Effector CD4-positive, alpha-beta T cell (primary cell): ENCODE data around the gene VSX1.

Source experiments
- DNase-seq: peaks from one replicate; pipeline ENCODE4 v3.0.0-alpha.2; 2020

Gene VSX1

DNA sequence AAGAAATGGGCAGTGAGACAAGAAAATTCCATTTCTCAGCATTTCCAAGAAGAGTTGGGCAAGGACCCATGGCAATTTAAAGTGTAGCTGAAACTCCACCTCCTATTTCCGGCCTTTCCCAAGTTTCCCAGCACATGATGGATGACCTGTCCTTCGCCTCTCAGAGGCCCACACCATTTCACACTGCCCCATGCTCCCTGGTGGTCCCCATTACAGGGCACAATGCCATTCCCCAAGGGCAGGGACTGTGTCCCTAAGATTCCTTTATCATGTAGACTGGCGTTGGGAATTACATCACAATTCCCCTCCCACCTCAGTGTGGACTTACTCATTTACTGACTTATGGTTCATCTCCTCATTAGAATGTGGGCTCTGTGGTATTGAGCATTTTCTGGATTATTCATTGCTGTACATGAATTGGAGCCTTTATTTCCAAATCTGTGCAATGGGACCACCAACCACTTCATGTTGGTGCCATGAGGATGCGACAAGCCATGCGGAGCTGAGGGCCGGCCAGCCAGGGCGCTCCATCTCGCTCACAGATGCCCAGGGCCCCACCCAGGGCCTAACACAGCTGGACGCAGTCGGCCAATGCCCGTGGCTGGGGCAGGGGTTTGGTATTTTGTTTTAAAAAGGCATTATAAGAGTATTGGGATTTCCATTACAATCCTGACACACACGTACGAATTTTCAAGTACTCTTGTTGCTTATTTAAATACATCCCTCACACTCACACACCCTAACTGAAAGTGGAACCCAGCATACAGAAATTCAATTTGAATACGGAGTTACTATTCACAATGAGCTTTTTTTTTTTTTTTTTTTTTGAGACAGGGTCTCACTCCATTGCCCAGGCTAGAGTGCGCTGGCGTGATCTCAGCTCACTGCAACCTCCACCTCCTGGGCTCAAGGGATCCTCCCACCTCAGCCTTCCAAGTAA, 29.4 kb downstream of the VSX1 start:
- DNase-seq, result no peak

DNA sequence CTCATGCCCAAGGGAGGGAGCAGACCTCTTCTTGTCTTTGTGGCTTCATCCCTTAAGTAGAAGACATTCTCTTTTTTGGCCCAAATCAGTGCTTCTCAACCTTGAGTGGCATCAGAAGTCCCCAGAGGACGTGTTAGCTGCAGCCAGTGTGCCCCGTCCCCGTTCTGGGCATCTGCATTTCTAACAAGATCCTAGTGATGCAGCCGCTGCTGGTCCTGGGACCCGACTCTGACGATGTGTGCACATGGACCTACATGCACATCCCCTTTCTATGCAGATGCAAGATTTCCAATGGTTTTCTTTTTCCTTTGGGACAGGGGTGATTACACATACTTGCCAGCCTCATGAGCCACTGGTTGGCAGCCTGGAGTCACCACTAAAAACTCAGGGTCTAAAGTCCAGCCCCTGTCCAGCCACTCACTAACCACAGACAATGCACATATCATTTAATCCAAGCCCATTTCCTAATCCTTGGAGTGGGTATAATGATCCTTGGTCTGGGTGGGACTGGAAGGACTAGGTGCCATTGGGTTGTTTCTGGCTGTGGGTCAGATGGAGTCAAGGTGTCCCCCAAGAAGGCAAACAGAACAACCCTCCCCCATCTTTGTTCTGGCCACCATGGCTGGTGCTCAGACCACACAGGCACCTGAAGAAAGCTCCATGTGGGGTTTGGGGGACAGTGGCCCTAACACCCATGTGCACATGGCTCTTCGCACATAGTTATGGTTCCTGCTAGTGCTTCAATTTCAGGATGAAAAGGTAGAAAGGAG, 30.4 kb downstream of the VSX1 start:
- no peak for DNase-seq

DNA sequence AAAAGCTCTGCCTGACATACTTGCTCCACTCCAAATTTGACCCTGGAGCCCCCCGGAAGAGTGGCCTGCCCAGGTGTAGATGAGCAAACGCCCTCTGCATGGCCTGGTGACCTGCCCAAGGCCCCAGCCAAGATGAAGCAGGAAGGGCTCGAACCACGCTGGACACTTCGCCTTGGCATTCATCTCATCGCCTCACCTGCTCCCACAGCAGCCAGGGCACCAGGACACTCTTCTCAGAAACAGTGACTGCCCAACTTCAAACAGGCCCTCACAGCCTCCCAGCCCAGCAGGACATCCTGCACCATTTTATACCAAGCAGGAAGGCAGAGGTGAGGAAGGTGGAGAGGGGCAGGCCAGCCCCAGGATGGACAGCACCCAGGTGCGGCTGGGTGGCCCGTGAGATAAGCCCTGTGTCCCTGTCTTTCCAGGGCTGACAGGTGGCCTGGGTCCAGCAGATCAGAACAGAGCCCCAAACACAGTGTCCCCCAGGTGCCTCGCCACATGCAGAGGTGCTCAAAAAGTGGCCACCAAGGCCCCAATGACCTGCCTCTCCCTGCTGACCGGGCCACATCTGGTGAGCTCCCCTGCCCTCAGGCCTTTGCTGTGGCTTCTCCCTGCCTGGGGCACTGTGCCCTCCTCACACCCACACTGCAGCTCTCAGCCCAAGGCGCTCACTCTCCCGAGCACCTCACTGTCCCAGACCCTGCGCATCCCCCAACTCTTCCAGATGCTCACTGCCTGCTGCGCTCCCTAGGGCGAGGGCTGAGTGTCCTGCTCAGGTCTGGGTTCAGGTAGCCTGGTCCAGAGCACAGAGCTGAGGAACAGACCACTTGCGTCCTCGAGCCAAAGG, 31.2 kb downstream of the VSX1 start:
- DNase-seq, result no peak

DNA sequence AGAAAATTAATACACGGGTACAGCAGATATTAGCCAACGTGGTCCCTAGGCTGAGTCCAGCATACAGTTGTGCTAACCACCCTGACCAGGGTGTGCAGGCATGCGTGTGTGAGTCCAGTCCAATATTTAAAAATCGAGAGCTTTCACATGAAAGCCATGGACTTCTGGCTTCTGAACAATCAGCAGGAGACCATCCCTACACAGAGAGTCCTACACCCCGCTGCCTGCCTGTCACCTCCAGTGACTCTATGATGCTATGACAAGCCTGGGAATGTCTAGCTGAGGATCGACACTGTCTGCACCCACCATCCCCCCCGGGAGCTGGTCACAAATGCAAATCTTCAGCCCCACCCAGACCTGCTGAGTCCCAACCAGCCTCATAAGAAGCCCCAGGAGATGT, 31.9 kb downstream of the VSX1 start:
- DNase-seq, result no peak

DNA sequence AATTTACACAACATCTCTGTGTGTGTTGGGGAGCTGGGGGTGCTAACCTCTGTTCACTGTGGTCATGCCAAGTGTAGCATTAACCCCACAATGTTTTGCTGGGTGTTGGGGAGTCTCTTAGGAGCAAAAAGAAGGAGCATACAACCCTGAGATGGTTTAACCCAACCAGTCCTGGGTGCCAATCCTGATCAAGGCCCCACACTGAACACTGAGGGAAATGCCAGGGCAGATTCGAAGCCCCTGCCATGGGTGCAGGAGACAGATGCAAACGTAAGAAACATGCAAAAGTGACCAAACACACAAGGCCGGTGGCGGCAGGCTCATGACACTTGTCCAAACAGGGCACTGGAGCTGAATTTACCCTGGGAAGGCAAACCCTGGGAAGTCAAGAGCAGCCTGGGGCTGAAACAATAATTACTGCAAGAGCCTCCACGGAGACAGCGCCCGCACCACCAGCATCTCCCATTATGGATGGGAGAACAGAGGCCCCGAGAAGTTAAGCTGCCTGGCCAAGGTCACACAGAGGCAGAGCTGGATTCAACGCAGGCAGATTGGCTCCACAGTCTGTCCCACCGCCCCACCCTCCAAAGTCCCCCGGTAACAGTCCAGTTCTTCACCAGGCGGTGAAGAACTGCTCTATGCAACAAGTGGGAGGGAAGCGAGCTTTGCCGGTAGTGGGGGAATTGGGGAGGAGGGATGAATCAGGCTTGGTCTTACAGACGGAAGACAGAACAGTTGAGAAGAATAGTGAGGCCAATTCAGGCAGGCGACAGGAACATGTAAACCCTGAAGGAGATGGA, 32.5 kb downstream of the VSX1 start:
- DNase-seq, result no peak

DNA sequence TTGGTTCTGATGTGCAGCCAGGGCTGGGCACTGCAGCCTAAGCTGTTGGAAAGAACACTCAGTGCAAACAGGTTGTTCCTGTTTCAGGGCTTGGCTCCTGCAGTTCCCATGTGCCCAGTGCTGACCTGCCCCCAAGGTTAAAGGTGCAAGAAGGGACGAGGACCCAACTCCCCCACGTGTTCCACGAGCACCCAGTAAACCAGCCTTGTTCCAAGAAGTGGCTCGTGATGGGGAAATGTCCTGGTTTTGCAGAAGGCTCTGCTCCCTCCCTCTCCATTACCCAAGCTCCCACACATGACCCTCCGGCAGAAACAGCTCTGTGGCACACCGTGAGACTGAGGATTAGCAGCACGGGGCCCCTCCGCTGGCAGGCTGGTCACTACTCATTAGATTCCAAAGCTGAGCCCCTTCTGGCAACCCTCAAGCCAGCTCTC, 33.4 kb downstream of the VSX1 start:
- no peak for DNase-seq

DNA sequence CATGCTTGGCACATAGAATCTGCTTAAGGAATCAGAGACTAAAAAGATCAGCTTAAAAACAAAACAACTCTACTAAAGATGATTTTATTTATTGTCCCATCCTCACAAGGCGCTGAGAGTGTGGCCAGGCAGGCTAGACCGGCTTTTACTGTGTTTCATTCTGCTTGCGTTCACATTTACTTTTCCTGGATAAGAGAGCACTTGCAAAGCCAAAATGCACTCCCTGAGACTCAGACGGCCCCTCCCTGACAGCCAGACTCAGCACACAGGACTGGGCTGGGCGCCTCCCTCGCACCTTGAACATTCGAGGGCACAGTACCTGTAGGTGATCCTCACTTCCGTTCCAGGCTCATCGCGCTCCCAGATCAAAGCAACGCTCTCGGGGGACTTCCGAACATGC, 34.2 kb downstream of the VSX1 start:
- DNase-seq, result no peak

DNA sequence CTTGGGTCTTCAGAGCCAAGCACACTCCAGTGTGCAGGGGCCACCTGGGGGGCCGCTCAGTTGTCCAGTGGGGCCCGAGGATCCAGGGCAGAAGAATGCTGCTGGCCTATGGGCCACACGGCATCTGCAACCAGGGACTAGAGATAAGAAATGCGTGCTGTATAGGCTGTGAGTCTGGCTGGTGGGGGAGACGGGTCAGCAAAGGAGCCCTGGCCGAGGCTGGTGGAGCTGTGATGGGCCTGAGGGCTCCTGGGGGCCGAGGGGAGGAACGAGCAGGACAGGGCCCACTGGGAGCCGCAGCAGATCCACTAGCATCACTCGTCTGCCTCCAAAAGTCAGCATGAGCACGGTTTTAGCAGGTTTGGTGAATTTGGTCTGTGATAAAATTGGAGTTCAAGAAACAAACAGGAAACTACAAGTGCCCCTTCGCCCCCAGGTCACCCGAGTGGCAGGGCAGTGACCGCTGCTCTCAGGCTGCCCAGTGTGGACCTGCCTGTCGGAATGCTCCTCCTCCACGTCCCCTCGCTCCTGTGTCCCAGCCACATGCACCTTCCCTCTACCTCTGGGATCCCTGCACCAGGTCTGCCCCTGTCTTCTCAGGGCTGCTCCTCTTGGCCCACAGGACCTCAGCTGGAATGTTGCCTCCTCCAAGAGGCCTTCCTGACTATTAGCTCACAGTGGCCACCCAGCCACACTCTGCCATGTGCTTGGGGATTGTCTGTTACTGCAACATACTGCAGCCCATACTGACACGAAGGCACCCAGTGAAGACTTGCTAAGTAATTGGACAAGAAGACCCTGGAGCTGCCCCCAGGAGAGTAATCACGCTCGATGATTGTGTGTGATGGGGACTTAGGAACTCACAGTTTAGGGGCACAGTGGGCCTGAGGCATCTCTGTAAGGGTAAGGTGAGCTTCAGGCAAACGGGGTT, 34.9 kb downstream of the VSX1 start:
- no peak for DNase-seq

DNA sequence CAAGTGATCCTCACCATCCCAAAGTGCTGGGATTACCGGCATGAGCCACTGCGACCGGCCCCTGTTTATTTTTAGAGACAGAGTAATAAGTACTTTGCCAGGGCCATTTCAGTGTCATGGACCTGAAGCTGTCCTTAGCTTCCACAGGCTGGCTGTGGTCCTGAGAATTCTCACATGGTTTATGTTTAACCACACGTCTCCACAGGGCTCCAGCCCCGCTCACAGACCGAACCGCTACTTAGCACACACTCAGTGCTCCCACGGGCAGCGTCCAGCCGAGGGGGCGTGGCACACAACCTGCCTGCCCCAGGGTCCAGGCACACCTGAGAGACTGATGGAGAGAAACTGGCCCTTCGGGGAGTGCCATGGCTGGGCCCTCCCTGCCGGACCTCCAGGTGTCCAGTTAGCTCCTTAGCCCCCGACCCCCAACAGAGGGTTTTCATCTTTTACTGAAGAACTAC, 35.7 kb downstream of the VSX1 start:
- no peak for DNase-seq

DNA sequence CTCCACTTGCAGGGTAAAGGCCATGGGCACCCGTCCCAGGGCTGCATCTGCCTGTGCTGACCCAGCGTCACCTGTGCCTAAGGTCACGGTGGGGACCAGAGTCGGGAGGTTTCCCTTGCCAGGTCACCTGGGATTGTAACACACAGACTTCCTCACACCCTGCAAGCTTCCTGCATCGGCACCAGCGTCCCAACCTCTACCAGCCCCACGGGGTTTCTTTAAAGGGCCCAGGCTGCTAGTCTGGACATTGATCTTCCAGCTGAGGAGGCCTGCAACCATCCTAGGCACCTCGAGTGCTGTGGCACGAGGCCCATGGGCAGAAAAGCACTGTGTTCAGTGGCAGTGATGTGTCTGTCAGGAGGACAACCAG, 36.6 kb downstream of the VSX1 start:
- DNase-seq, result no peak

DNA sequence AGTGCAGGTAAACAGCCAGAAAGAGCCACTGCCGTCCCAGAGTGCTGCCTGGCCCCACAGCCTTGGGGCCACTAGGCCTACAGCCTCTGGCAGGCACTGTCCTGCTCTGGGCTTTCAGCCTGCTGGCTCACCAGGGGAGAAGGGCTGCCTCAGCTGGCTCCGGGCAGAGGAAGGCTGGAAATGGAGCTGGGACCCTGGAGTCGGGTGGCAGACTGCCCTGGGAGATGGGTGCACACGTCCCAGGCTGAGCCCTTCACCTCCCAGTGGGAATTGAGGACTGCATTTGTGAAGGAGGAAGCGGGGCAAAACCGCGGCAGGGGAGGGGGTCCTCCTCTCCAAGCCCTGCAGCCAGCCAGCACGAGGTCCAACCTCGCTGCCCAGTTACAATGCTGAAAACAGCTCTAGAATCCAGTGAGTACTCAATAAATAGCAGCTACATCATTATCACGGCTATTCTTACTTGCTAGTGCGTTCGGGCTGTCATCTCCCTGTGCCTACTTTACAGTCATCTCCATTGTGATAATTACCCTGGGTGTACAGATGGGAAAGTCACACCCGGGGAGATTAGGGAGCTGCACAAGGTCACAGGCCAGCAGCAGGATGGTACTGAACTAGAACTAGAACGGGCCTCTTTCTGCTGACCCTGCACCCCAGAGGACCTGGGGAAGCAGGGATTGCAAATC, 37.1 kb downstream of the VSX1 start:
- no peak for DNase-seq

DNA sequence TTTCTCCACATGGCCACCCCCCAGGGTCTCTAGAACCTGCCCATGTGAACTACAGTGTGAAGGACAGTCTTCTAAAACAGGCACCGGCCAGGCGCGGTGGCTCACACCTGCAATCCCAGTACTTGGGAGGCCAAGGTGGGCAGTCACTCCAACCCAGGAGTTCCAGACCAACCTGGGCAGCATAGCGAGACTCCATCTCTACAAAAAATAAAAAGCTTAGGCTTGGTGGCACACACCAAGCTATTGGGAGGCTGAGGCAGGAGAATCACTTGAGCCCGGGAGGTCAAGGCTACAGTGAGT, 37.7 kb downstream of the VSX1 start:
- DNase-seq, result no peak

DNA sequence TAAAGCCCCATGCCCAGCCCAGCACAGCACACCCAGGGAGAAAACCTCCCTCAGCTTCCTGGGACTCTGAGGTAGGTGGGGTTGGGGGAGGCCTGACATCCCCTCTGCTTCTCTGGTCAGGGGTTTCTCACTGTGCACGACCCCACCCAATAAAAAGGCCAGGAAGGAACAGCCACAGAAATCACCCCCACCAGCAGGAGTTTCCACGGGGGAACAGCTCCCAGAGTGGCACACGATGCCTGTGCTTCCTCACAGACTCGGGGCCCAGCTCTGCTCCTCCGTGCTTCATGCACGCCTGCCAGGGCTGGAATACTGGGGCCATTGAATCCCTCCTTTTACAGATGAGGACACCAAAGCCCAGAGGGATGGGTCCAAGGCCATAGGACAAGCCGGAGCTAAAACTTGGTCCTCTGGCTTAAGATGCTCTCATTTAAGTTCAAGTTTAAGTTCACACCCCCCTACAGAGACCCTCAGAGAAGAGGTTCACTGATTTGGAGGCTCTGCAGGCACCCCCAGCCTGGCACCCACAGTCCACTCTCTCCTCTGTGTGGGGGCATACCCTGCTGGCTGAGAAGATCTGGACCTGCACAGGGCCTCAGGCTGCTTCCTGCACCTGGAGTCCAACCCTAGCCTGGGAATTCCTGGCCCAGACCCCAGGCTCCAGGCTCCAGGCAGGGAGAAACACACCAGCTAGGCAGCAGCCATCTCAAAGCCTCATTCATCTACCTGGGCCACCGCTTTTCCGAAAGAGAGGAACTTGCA, 38.3 kb downstream of the VSX1 start:
- DNase-seq, result no peak

DNA sequence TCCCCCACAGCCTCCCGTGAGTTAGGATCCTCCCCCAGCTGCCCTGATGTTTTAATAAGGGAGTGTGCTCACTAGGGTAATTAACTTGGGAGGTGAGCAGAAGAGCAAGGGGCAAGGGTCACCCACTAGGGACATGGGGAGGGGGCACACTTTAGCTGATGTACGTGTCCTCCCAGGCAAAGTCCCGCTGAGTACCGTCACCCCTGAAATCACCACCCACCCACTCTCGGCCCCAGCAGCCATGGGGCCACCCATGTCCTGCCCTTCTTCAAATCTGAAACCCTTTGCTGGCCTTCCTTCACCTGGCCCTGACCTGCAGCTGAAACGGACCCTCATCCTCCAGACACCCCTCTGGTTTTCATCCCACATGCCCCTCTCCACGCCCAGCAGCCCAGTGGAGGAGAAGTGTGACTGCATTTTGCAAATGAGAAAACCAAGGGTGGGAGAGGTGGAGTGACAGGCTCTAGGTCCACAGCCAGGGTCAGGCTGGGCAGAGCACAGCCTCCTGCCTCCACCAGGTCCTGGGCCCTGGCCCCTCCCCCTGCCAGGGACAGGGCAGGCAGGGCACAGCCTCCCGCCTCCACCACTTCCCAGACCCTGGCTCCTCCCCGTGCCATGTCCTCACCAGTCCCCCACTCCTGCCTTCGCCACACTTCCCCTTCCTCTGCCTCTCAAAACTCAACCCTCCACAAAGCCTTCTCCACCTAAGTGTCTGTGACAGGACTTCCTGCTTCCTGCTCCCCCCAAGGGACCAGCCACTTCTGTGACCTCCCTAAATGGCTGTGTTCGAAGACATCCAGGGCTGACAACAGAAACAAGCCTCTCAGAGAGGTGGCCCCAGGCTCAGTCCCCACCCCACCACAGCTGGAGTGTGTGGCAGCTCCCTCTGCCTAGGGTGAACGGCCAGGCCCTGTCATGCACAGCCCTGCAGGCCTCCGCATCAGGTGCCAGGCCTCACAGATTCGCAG, 39.1 kb downstream of the VSX1 start:
- peak; percentile 16 for DNase-seq

DNA sequence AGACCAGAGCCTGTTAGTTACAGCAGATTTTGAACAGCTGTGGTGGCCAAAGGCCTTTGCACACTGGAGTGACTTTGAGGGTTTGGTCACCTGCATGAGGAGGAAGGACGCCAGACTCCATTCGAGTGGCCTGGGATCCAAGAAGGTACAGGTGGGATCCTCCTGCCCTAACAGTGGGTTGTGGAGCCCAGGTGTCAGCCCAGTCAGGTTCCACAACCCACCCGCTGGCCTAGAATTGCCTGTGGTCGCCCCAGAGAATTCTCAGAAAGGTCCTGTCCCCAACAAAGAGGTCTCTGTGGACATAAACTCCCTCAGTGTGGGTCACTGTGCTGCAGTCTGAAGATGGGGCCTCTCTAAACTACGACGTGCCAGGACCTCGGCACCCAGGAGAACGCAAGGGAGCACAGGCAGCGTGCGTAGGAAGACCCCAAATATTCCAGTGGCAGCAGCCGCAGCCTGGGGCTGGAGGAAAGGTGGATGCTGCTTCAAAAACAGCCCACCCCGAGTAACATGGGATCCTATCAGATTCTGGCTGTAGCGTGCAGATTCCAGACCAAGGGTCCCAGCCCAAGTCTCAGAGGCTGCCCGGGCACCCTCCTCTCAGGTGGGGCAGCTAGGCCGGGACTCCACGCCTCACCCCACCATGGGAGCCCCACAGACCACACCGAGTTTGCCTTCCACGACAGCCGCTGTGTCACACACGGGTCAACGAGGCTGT, 40.0 kb downstream of the VSX1 start:
- no peak for DNase-seq

DNA sequence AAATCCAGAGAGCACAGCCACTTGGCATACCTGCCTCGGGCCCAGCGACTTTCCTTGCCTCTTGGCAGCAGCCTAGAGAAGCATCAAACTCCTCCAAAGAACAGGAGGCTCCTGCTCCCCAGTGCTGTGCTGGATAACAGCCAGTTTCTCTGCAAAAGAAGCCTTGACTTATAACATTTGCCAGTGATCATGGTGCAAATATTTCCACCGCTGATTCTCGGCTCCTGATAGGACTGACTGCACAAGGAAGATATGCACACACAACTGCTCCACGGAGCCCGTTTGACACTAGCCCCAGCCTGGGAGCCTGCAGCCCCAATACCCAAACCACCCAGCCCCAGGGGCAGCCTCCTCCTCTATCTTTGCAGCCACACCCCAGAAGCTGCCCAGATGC, 41.5 kb downstream of the VSX1 start:
- DNase-seq, result no peak

DNA sequence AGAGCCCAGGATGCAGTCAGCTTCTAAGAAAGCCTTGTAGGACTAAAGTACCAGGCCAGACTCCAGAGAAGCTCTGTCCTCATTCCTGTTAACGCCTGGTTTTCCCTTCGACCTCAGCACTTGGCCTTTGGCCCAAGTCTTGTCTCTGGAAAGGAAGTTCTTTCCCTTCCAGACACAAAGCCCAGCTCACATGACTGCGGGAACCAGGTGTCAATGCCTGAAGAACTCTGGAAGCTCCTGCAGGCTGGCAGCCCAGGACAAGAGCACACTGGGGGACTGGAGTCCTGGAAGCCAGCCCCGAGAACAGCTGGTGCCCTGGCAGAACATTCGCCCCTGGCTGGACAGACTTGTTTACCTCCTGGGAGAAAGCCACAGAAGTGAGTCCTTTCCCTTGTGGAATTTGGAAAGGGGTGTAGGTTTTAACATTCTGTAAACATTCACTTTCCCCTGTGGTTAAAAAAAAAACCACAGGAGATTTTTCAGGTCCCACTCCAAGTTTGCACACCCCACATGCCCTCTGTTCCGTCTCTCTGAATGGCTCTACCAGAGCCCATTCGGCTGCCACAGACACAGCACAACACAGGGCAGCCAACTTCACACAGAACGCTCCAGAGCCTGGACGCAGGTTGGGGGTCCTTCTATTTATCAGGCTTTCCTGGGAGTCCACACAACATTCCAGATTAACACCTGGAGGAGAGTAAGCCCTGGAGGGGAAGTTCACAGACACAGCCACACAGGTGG, 42.1 kb downstream of the VSX1 start:
- no peak for DNase-seq
